Stimulated activated CD4-positive, alpha-beta T cell treated with anti-CD3 and anti-CD28 coated beads, Interleukin-4, amount 100 ng/mL, for 24 hours (primary cell): Measurements from ENCODE around the gene TAB2.
"Not testable (repeated sequence)": the region's sequence is repeated elsewhere in the genome, so short reads cannot be mapped to it uniquely, and the experiment has no call there.

Source experiments
- DNase-seq: peaks from one replicate; pipeline ENCODE4 v3.0.0-alpha.2; 2020

TAB2 gene

DNA sequence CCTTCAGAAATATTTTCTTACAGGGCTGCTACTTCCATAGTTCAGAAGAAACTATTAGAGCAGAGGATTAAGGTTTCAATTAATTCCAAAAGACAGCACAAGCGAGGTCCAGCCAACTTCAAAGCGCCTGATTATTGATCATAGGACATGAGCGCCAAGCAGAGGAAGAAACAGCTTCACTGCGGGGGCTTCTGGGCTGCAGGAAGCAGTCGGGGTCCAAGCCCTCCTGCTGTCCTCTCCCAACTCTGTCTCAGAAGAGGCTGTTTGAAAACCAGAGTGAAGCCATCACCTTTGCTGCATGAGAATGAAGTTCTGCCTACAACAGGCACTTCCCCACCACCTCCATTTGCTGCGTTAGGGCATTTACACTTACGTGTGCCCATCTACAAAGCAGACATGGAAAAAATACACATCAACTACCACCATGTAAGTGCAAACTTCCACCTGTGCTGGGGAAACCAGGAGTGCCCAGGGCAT is 106.5 kb downstream of the TAB2 start:
- DNase-seq, result no peak

- no peak for DNase-seq
These were observed 107.7 kb downstream of the TAB2 start for GRCh38 chr6:149425224-149425623.

GRCh38 chr6:149425754-149426153 is 108.2 kb downstream of the TAB2 start:
- no peak for DNase-seq

- DNase-seq, result no peak
These were observed 111.1 kb downstream of the TAB2 start for GRCh38 chr6:149428606-149429005.

- DNase-seq, result no peak
These were observed 112.2 kb downstream of the TAB2 start for GRCh38 chr6:149429427-149430360.

GRCh38 chr6:149431905-149432775 is 114.6 kb downstream of the TAB2 start:
- peak; percentile 94 for DNase-seq

- no peak for DNase-seq
These were observed 115.9 kb downstream of the TAB2 start for GRCh38 chr6:149433405-149433804.

GRCh38 chr6:149433881-149434280 is 116.4 kb downstream of the TAB2 start:
- DNase-seq, result no peak

DNA sequence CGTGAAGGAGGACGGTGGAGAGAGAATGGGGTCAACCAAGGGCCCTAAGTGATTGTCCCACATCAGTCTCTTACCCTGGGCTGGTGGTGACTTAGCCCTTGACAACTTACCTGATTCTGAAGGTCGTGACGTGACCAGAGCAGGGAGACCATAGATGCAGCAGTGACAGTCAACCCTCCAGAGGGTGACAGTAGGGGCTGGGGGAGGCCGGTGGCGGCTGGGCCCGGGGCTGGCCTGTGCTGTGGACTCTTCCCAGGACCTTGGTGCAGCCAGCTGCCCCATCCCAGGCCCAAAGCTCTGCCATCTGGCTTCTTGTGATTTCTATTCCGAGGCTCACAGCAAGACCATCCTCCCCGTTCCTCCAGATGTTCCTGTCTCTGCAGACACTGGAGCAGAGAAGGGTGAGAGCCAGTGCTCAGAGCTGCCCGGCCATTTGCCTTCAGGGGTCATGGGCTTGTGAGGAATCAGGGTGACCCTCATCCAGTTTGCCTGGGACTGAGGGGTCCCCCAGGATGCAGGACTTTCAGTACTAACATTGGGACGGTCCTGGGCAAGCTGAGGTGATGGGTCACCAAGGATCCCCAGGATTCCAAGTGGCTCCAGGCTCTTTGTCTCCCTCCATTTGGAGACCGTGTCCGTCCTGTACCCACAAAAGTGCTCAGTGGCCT is 118.5 kb downstream of the TAB2 start:
- no peak for DNase-seq

DNA sequence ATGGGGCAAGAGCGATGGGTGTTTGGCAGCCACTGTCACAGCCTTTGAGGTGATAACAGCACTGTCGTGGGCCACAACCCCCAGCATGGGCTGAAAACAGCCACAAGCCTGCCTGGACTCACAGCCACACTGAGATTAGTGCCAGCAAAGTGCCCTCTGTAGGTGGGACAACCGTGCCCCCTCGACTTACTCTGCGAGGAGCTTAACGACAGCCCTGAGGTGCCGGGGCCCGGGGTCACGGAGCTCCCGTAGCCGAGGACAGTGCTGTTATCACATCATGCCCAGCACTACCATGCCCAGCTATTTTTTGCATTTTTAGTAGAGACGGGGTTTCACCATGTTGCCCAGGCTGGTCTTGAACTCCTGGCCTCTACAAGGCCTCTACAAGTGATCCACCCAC is 119.1 kb downstream of the TAB2 start:
- no peak for DNase-seq

DNA sequence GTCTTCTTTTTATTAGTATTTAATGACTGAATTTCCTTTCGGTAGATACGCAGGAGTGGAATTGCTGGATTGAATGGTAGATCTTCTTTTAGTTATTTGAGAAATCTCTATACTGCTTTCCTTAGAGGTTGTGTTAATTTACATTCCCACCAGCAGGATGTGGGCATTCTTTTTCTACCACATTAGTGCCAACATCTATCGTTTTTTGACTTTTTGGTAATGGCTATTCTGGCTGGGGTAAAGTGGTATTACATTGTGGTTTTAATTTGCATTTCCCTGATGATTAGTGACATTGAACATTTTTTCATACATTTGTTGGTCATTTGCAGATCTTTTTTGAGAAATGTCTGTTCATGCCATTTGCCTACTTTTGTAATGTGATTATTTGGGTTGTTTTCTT is 119.7 kb downstream of the TAB2 start:
- no peak for DNase-seq

- no peak for DNase-seq
These were observed 121.3 kb downstream of the TAB2 start for GRCh38 chr6:149438855-149439254.

GRCh38 chr6:149439626-149440025 is 122.1 kb downstream of the TAB2 start:
- DNase-seq, result no peak

DNA sequence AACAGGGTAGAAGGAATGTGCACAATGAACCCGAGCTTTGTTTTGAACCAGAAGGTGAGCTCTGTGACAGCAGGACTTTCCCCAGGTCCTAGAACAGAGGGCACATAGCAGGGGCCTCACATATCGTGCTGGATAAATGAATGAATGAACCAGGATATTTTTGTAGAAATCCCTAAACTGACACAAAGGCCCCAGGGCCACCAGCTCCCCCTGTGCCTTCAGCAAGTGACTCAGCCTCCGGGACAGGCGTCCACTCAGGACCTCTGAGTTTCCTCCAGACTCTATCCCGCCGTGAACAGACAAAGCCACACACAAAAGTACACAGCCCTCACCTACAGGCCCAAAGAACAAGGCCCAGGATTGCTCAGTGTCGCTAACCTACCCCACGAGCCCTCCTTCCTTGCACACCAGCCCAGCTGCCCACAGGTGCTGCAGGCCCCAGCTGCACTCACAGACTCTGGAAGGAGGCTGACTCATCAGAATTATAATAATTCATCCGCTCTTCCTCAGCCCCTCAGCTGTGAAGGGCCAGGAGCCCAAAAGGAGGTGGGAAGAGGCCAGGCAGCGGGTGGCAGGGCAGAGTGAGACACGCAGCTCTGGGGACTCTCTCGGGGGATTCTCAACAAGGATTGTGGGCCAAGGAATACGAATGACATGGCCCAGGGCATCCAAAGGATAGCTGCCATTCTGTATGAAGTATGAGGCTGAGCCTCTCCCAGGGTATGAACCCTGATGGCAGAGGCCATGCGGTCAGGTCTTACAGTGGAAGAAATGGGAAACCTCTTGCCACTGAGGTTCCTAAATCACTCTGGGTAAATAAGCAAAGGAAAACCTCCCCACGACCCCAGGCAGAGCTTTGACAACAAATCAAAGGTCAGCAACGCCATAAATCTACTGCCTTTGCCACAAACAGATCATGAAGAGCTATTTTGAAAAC is 123.5 kb downstream of the TAB2 start:
- DNase-seq, result no peak

DNA sequence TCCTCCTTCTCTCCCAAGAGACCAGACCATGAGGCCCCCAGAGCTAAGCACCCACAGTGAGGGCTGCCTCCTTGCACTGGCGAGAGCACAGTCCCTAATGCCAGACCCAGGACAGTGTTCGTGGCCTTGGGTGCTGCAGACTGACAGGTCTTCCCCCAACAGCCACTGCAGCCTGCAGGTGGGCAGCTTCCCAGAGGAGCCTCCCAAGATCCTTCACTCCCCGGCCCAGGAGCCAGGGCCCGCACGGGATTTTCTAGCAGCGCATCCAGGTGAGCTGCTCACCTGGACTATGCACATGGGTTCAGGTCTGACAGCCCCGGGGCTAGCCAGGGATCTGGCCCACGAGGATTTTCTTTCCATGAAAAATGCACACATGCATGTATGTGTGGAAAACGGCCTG is 124.2 kb downstream of the TAB2 start:
- no peak for DNase-seq

DNA sequence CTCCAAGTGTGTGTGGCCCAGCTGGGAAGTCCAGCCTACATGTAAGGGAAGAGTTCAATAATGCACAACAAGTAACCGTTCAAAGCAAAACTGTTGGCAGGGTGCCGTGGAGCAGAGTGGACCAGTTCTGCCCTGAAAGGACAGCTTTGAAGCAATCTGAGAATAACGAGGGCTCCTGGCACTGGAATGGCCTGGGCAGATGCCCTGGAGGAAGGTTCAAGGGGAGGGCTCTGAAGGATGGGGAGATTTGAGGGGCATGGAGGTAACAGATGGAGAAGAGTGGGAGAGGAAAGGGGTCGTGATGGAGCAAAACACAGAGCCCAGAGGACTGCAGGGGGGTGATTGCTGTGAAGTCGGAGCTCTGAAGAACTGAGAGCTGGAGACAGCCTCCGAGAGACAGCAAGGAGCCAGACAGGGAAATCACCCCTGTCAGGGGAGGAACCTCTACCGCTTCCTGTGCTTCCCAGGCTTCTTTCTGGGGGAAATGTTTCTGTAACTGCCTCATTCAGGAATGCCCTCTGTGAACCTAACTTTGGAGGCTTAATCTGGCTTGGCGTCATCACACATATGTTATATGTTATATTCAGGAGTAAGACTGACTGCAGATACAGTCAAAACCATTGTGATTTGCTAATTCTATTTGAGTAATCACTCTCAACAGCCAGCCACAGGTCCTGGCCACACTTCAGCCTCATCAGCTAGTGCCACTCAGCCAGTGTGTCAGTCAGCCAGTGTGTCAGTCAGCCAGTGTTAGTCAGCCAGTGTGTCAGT is 126.1 kb downstream of the TAB2 start:
- no peak for DNase-seq

DNA sequence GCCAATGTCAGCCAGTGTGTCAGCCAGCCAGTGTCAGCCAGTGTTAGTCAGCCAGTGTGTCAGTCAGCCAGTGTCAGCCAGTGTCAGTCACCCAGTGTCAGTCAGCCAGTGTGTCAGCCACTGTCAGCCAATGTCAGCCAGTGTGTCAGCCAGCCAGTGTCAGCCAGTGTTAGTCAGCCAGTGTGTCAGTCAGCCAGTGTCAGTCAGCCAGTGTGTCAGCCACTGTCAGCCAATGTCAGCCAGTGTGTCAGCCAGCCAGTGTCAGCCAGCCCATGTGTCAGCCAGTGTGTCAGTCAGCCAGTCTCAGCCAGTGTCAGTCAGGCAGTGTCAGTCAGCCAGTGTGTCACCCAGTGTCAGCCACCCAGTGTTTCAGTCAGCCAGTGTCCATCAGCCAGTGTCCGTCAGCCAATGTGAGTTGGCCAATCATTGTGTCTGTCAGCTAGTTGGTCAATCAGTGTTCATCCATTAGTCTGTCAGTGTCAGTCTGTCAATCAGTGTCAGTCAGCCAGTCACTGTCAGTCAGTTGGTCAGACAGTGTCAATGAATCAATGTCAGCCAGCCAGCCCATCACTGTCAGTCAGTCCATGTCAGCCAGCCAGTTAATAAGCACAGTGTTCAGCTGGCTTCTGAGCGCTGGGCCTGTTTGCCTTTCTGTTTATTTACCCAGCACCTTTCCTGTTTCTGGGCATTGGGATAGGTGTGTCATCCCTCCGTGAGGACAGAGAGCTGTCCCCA is 127.0 kb downstream of the TAB2 start:
- DNase-seq, result not testable (repeated sequence)

GRCh38 chr6:149445095-149445466 is 127.6 kb downstream of the TAB2 start:
- no peak for DNase-seq

DNA sequence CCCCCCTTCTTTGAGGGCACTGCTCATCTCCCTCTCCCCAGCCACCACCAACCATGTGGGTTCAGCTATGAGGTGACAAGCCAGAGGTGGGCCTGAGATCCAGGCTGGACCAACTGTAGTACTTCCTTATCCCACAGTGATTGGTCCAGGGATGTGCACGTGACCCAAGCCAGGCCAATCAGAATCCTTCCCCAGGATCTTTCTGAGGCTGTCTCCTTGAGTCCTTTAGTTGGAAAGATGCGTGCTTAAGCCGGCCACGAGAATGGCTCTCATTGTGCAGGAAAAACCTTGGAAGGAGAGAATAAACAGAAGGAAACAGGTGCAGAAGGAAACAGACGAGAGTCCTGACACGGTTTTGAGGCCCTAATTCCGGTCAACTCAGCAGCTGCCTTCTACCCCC is 128.1 kb downstream of the TAB2 start:
- no peak for DNase-seq

DNA sequence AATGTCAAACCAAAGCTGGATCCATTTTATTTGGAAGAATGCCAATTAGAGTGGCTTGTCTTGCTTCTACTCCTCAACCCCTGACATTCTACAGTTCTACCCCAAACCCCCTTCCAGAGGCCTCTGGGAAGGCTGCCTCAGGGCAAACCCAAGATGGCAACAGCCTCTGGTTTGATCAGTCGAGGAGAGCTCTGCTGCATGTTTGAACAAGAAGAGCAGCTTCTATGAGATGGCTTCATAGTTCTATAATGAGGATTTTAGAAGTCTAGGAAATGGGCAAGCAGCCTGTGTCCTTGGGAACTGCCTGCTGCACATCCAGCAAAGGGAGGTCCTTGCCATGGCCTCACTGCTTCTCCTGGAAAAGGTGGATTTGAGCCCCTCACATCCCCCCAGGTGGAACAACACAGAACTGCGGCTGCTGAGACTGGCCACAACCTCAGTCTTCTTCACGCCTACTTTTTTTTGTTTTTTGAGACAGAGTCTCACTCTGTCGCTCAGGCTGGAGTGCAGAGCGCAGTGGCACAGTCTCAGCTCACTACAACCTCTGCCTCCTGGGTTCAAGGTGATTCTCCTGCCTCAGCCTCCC is 129.4 kb downstream of the TAB2 start:
- DNase-seq, result no peak
